GM21367 (cell line): ENCODE measurements around the gene PLD3.
"Not testable (repeated sequence)": the region's sequence is repeated elsewhere in the genome, so short reads cannot be mapped to it uniquely, and the experiment has no call there.

ENCODE experiments used
- ATAC-seq: cut with Tn5 transposase; IDR thresholded peaks from one replicate; pipeline ENCODE4 v1.9.1; 2021; ENCODE audit not compliant: unreplicated experiment

Gene PLD3

DNA sequence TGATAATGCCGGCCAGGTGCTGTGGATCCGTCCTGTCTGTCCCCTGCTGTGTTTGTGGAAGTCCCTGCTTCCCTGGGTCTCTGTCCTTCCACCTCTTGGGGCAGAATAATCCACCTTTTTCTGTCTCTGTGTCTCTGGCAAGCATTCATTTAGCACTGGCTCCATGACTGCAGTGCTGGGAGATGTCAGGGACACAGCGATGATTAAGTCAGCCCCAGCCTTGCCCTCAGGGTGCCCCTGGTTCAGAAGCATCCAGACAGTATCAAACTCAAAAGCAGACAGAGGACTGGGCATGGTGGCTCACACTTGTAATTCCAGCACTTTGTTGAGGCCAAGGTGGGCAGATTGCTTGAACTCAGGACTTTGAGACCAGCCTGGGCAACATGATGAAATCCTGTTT lies 40.0 kb downstream of the PLD3 start:
- ATAC-seq, result no peak

DNA sequence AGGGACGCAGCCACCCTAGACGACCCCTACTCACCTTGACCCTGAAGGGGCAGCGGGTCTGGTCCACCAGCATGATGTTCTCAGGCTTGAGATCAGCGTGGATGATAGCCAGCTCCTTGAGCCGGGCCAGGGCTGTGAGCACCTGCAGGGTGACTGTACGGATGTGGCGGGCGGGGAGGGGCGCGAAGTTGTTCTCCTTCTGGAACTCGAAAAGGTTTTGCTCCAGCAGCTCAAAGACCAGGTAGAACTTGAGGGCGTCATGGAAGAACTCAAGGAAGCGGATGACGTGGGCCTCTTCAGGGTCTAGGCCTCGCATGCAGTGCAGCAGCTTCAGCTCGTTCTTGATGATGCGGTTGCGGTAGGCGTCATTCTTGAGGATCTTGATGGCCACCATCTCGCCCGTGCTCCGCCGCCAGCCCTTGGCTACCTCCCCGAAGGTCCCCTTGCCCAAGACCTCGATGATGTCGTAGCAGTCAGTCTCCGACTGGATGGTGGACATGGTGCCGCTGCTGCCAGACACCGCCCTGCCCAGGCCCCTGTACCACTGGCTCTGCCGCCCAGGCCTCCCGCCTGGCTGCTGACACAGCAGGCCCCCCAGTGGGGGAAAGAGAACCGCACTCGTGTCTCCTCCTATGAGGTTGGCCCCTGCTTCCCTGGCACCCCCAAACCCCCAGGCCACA lies 41.0 kb downstream of the PLD3 start:
- no peak for ATAC-seq

GRCh38 chr19:40390084-40390742 lies 41.7 kb downstream of the PLD3 start, which contains the start of gene HIPK4:
TSS of gene HIPK4 (minus strand) at chr19:40390181. CDS start at chr19:40389902, 279 bp downstream.
- no peak for ATAC-seq

GRCh38 chr19:40392123-40392522 lies 43.6 kb downstream of the PLD3 start:
- ATAC-seq, result no peak

DNA sequence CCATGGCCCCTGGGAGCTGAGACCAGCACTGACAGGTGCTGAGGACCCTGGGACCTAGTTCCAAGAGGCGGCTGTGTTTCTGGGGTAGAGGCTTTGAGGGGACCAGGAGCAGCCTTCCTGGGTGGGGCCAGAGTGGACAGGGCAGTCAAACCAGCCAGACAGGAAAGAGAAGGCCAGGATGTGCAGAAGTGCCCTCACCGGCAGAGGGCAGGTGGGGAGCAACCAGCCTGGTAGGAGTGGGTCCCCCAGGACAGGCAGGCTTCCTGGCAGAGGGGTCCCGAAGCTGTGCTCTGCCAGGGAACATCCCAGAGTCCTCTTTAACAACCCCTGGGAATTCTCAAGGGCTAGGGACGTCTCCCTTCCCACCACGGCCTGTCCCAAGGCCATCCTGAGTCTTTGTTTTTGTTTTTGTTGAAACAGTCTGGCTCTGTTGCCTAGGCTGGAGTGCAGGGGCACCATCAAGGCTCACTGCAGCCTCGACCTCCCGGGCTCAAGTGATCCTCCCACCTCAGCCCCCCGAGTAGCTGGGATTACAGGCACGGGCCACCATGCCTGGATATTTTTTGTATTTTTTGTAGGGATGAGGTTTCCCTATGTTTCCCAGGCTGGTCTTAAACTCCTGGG lies 44.5 kb downstream of the PLD3 start:
- ATAC-seq, result no peak

DNA sequence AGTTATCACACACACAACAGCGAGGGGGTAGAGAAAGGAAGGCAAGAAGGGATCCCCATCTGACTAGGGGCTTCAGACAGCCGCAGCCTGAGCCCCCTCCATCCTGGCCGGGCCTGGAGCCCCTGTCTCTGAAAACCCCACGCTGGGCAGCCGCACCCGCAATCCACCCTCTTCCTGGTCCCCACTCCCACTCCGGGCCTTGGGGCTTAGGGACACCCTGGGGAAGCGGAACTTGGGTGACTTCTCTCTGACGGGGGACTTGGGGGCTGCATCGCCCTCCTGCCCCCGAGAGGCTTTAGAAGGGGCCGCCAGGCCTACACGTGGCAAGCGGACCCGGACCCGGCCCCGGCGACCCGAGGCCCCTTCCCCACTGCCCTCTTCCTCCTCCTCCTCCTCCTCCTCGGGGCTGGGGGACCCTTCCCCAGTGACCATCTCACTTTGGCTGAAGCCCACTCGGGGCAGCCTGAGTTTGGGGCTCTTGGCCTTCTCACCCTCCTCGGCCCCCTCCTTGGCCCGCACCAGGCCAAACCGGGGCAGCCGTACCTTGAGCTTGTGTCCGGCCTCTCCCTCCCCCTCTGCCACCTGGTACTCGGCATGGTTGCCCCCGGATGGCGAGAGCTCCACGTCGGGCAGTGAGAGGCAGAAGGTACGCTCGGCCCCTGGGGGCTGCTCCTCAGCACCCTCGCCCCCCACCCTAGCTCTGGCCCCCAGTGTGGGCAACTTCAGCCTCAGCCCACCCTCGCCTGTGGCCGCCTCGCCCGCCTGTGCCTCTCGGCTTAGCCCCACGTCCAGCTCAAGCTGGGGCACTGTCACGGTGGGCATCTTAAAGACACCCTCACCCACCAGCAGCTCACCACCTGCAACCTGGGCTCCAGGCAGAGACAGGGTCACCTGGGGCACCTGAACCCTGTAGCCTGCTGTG lies 45.7 kb downstream of the PLD3 start:
- no peak for ATAC-seq

DNA sequence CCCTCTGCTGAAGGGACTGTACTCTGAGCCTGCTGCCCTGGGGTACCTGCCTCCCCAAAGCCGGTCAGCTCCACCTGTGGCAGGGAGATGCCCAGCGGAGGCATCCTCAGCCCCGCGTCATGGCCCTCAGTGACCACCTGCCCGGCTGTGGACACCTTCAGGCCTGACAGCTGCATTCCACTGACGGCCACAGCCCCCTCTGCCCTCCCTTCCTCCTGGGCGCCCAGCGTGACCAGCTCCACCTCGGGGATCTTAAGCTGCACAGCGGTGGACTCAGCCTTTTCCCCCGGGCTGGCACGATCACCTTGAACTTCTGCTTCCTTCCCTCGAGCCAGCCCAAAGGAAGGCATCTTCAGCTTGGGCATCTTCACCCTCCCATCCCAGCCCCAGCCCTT lies 46.3 kb downstream of the PLD3 start:
- ATAC-seq, result no peak

- ATAC-seq, result no peak
Observed at GRCh38 chr19:40395956-40396355, 47.5 kb downstream of the PLD3 start.

- ATAC-seq, result no peak
Observed at GRCh38 chr19:40396886-40397567, 48.5 kb downstream of the PLD3 start.

DNA sequence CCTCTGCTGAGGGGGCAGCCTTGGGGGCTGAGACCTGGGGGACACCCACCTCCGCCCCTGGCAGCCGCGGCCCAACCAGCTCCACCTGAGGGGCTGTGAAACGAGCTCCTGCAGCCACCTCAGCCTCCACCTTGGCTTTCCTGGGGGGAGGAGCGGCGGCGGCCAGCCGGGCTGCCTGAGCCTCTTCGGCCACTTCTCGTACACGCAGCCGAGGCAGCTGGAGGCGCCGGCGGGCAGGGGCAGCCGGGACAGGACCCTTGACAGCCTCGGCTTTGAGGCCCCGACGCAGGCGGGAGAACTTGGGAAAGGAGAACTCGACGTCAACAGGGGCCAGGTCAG lies 49.0 kb downstream of the PLD3 start:
- ATAC-seq, result no peak

GRCh38 chr19:40398417-40399131 lies 50.1 kb downstream of the PLD3 start:
- ATAC-seq, result no peak

GRCh38 chr19:40400559-40400958 lies 52.1 kb downstream of the PLD3 start:
- no peak for ATAC-seq

DNA sequence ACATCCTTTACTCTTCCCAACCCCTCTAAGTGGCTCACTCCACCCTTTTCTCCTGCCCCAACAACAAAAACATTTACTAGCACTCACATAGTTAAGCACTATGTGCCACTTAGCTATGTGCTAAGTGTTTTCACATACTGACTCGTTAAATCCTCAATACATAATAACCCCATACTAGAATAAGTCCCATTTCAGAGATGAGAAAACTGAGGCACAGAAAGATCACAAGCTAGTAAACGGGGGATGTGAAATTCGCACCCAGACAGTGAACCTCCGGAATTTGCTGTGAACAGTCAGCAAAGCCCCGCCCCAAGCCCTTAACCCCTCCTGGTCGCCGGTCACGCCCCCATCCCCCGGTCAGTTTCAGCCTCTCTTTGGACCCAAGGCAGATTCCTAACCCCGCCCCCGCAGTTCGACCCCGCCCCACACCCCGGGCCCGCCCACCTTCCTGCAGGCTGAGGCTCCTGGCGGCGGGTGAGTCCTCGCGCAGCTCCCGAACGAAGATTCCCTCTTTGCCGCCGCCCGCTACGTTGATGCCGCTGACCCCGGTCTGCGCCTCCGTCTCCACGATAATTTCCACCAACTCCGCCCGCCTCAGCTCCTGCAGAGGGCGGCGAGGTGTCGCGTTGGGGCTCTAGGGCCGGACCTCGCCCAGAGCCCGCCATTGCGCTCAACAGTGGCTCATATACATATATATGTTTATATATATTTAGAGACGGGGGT lies 54.9 kb downstream of the PLD3 start:
- ATAC-seq, result no peak

GRCh38 chr19:40407714-40408597 lies 59.5 kb downstream of the PLD3 start:
- no peak for ATAC-seq

GRCh38 chr19:40408598-40408925 lies 60.1 kb downstream of the PLD3 start:
- not testable (repeated sequence) for ATAC-seq

DNA sequence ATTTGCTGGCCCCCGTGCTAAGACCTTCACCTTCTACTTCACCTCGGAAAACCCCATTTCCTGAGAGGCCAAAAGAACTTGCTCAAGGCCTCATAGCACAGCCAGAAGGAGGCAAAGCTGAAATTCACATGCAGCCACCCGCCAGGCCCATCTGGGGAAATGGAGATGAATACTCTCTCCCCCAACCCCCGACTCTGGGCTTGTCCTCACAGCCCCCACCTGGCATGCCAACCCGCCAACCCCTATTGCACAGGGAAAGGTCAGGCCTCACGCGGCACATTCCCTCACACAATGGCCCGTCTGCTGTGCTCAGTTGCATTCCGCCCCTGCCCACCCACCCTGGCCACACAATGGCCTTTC lies 61.5 kb downstream of the PLD3 start:
- no peak for ATAC-seq

DNA sequence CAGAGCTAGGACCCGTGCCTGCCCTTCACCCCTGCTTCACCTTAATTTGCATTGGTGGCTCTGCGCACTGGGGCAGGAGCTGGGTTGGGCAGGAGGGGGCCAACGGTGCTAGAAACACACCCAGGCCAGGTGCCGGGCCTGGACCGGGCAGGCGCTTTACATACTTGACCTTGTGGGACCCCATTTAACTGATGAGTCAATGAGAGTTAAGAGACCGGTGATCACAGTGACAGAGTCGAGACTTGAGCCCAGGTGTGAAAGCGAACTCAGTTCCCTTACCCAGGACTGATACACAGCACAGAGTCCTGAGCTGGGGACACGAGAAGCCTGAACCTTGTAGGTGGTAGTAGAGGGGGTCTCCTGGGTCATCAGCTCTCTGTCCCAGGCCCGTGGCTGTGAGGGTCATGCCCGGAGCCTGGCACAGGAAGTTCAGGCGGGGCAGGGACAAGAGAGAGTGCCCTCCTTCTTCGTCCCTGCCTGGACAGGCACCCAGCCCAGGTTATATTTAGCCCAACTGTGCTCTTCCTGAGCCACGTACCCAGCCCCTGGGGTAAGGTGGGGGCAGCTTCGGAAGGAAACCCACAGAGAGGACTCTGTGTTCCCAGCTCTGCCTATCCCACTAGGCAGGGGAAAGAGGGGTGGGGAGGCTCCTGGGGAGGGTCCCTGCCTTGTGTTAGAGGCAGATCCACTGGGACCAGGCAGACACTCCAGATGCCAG lies 62.8 kb downstream of the PLD3 start:
- ATAC-seq, result no peak

DNA sequence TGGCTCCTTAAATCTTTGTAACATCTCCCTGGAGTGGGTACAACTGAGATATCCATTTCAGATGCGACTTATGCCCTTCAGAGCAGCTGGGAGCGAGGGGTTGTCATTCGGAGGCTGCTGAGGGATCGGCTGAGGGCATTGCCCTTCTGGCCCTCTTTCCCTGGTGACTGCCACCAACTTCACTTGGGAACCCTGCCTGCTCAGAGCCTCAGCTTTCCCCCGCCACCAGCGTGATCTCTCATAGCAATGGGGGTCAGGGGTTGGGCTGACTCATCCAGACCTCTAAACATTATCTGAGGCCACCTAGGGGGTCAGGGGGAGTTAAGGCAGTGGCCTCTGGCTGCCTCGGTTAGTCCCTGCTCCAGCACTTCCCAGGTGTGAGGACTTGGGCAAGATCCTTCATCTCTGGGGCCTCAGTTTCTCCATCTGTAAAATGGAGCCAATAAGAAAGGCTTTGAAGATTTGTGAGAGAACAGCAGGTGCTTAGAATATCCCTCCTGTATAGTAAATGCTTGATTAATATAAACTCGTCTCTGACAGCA lies 63.5 kb downstream of the PLD3 start:
- no peak for ATAC-seq
